PC-9 (cell line): ENCODE measurements around the gene FSIP1.

Experiments
- CTCF ChIP-seq: fragments of 200-600 bp; sonication (generic); conservative IDR thresholded peaks from 2 replicates; pipeline ENCODE4 v1.6.1; 2017; ENCODE audit warnings: mixed run types, antibody characterized with exemption, mild to moderate bottlenecking, moderate library complexity
- EZH2 ChIP-seq: fragments of 200-600 bp; sonication (generic); IDR thresholded peaks from 2 replicates; pipeline ENCODE4 v1.8.0; 2017; ENCODE audit warnings: antibody characterized with exemption, low read depth

GRCh38 chr15:39592500-39592899 is 190.1 kb downstream of the FSIP1 start:
- TF ChIP-seq CTCF: no peak
- no peak for TF ChIP-seq EZH2
